Prostate gland (tissue), 2 donors: ENCODE measurements around the gene ORAI2.

Source experiments
- CTCF ChIP-seq, 4 experiments: fragments of 200-600 bp in 2 of 4; fragments of 450-650 bp in 2 of 4; sonication (generic) in 2 of 4; IDR thresholded peaks; 1 replicate in 3 of 4; 2 replicates in 1 of 4; pipeline ENCODE4 v1.5.1; 2016 to 2019; ENCODE audit warnings: antibody characterized with exemption in 4 of 4, mild to moderate bottlenecking in 2 of 4, moderate library complexity in 2 of 4
- POLR2A ChIP-seq: fragments of 450-650 bp; IDR thresholded peaks from one replicate; pipeline ENCODE4 v1.6.1; 2016; ENCODE audit warnings: antibody characterized with exemption, mild to moderate bottlenecking

- TF ChIP-seq CTCF (IDR thresholded peaks at IDR 0.05), result peak in 1 of 4 experiments; percentile 19
- TF ChIP-seq POLR2A, result no peak
These were observed 16.9 kb downstream of the ORAI2 start for GRCh38 chr7:102450242-102450641.
